Osteoblast (primary cell): ENCODE results near the gene RALBP1. TPM values are rescaled to one million over a fixed set of nuclear protein-coding genes. Genes with fewer than 3 reads are reported as not detected.

Experiments
- DNase-seq: peaks from one replicate; pipeline ENCODE4 v3.0.0; 2011; ENCODE audit warnings: low spot score, mixed read lengths; ENCODE audit not compliant: insufficient read length; ENCODE audit errors: missing footprints
- H2AFZ ChIP-seq: 2 replicates; pipeline ENCODE4 v1.6.0; 2011; ENCODE audit warnings: mild to moderate bottlenecking, low read length
- H3K27ac ChIP-seq: 2 replicates; pipeline ENCODE4 v1.5.1; 2011; ENCODE audit warnings: mild to moderate bottlenecking, low read depth, low read length, moderate library complexity
- H3K27me3 ChIP-seq: 2 replicates; pipeline ENCODE4 v1.6.0; 2012; ENCODE audit warnings: mild to moderate bottlenecking, control low read depth, inconsistent platforms, low read length, moderate library complexity; ENCODE audit not compliant: insufficient read depth
- H3K36me3 ChIP-seq: 2 replicates; pipeline ENCODE4 v1.5.1; 2011; ENCODE audit warnings: mild to moderate bottlenecking, low read length, control low read depth, moderate library complexity; ENCODE audit not compliant: insufficient read depth
- H3K4me1 ChIP-seq: 2 replicates; pipeline ENCODE4 v1.5.1; 2011; ENCODE audit warnings: mild to moderate bottlenecking, low read length, control low read depth, moderate library complexity; ENCODE audit not compliant: insufficient read depth
- H3K4me2 ChIP-seq: 2 replicates; pipeline ENCODE4 v1.6.0; 2011; ENCODE audit warnings: mild to moderate bottlenecking, low read length; ENCODE audit not compliant: insufficient read depth
- H3K4me3 ChIP-seq: fragments of 200-600 bp; sonication (generic); 3 replicates; pipeline ENCODE4 v1.5.1; 2012; ENCODE audit warnings: mild to moderate bottlenecking, low read length, inconsistent platforms; ENCODE audit not compliant: insufficient read depth
- H3K79me2 ChIP-seq: 2 replicates; pipeline ENCODE4 v1.6.0; 2012; ENCODE audit warnings: mild to moderate bottlenecking, low read length, control low read depth, inconsistent platforms; ENCODE audit not compliant: insufficient read depth
- H3K9me3 ChIP-seq: 2 replicates; pipeline ENCODE4 v1.5.1; 2011; ENCODE audit warnings: low read depth, low read length, control low read depth
- H4K20me1 ChIP-seq: 2 replicates; pipeline ENCODE4 v1.6.0; 2012; ENCODE audit warnings: mild to moderate bottlenecking, low read length, control low read depth; ENCODE audit not compliant: insufficient read depth
- total RNA-seq: library from RNA; depleted of rRNA; stranded (reverse); fragments of >200 nt; gene quantifications from 2 replicates; pipeline ENCODE4 v1.2.3, GENCODE V29; 2012
- TF ChIP-seq, protein P1 (sequence below): IDR thresholded peaks from 2 replicates; pipeline ENCODE4 v1.5.1; 2011; ENCODE audit warnings: mild to moderate bottlenecking, low read depth, low read length, moderate library complexity; ENCODE audit errors: extremely low read depth

The RALBP1 gene
- total RNA-seq, 1 donor = 90.8 TPM

DNA sequence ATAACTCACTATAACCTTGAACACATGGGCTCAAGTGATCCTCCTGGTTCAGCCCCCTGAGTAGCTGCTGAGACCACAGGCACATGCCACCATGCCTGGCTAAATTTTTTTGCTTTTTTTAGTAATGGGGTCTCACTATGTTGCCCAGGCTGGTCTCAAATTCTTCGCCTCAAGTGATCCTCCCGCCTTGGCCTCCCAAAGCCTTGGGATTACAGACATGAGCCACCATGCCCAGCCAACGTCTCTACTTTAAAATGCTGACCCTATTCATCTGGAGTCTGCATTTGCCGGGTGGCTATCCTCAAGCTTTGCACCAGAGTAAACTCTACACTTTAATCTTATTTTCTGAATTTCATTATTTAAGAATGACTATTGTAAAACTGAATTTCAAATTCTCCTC, 37.6 kb upstream of the RALBP1 start:
- Histone ChIP-seq H2AFZ (no peak overlapping the region), H3K27me3 (no peaks in the 10 kb centered on the region), H3K9me3 (no peaks in the 10 kb centered on the region), H3K4me2 (no peak overlapping the region), H3K27ac (no peak overlapping the region), H3K4me1 (no peaks in the 10 kb centered on the region), H3K36me3 (no peaks in the 10 kb centered on the region), H3K4me3 (no peak overlapping the region), H4K20me1 (no peaks in the 10 kb centered on the region), H3K79me2 (no peaks in the 10 kb centered on the region)
- TF ChIP-seq, protein P1, sequence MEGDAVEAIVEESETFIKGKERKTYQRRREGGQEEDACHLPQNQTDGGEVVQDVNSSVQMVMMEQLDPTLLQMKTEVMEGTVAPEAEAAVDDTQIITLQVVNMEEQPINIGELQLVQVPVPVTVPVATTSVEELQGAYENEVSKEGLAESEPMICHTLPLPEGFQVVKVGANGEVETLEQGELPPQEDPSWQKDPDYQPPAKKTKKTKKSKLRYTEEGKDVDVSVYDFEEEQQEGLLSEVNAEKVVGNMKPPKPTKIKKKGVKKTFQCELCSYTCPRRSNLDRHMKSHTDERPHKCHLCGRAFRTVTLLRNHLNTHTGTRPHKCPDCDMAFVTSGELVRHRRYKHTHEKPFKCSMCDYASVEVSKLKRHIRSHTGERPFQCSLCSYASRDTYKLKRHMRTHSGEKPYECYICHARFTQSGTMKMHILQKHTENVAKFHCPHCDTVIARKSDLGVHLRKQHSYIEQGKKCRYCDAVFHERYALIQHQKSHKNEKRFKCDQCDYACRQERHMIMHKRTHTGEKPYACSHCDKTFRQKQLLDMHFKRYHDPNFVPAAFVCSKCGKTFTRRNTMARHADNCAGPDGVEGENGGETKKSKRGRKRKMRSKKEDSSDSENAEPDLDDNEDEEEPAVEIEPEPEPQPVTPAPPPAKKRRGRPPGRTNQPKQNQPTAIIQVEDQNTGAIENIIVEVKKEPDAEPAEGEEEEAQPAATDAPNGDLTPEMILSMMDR = no peak
- no peak for DNase-seq

DNA sequence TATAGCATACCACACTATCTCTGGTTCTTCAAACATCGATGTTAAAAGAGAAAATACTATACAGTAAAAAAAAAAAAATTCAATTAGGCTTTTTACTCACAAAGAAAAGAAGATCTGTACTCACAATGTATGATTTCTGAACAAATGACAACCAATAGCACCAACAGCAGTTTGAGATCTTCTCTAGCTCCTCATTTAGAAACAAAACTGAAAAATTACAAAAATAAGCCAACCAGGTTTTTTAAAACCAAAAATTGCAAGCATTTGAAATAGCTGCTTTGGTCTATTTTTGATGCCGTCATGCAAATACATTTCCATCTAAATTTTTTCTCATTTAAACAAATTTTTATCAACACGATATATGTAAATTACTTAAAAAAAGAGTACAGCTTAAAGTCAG, 34.3 kb upstream of the RALBP1 start:
- Histone ChIP-seq H3K4me2 (no peak overlapping the region), H3K27ac (no peak overlapping the region), H3K79me2 (no peaks in the 10 kb centered on the region), H3K27me3 (no peaks in the 10 kb centered on the region), H2AFZ (no peak overlapping the region), H3K4me3 (no peak overlapping the region), H3K4me1 (no peaks in the 10 kb centered on the region), H4K20me1 (no peaks in the 10 kb centered on the region), H3K36me3 (no peaks in the 10 kb centered on the region), H3K9me3 (no peaks in the 10 kb centered on the region)
- TF ChIP-seq, protein P1 = no peak
- DNase-seq = no peak

DNA sequence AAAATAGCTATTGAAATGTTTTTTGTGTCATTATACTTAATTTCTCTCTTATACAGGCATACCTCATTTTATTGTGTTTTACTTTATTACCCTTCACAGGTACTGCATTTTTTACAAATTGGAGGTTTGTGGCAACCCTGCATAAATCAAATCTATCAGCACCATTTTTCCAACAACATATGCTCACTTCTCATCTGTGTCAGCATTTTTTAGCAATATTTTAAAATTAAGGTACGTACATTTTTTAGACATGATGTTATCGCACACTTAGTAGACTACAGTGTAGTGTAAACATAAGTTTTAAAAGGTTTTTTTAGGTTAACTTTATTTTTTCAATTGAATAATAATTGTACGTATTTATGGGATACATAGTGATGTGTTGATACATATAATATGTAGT, 30.8 kb upstream of the RALBP1 start:
- H3K9me3 ChIP-seq = peaks cover 8% of the 10 kb centered on the region
- no peaks in the 10 kb centered on the region for H3K27me3 ChIP-seq
- H3K36me3 ChIP-seq = no peaks in the 10 kb centered on the region
- TF ChIP-seq, protein P1 = no peak
- no peaks in the 10 kb centered on the region for H4K20me1 ChIP-seq
- H3K4me1 ChIP-seq = no peaks in the 10 kb centered on the region
- H3K4me3 ChIP-seq = no peak overlapping the region
- no peak overlapping the region for H3K4me2 ChIP-seq
- H3K27ac ChIP-seq = no peak overlapping the region
- H2AFZ ChIP-seq = no peak overlapping the region
- no peak for DNase-seq
- H3K79me2 ChIP-seq = no peaks in the 10 kb centered on the region

DNA sequence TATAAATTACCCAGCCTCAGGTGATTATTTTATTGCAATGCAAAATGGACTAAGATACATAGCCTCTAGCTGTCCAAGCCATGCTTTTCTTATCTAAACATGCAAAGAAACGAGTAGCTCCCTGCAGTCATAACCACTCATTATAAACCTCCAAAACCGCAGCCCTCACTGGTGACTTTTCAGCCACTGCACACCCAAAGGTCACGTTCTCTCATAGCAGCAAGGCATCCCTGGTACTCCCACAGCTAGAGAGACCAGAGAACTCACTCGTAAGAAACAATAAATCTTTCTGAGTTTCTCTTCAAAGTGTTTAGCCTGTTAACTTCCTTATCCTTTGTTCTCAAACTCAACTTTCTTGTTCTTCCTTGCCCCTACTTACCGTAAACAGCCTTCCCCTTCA, 28.5 kb upstream of the RALBP1 start:
- Histone ChIP-seq H3K36me3 (no peaks in the 10 kb centered on the region), H3K79me2 (no peaks in the 10 kb centered on the region), H3K4me3 (no peak overlapping the region), H3K27ac (no peak overlapping the region), H3K27me3 (peaks cover 5% of the 10 kb centered on the region), H2AFZ (no peak overlapping the region), H3K4me2 (no peak overlapping the region), H3K9me3 (peaks cover 8% of the 10 kb centered on the region), H3K4me1 (no peaks in the 10 kb centered on the region), H4K20me1 (no peaks in the 10 kb centered on the region)
- DNase-seq = no peak
- TF ChIP-seq, protein P1 = no peak
